H1 (cell line): ENCODE data around the gene EXOSC7. TPM values are rescaled to one million over a fixed set of nuclear protein-coding genes. Genes with fewer than 3 reads are reported as not detected.

Source experiments
- CTCF ChIA-PET: fragments of 300-600 bp; sonication (Branson Sonifier 250); formaldehyde crosslinking; loops from one replicate; lab custom pipeline; 2021; ENCODE audit not compliant: partially characterized antibody; lab: Charles Lee
- POLR2A ChIA-PET: fragments of 300-600 bp; sonication (Branson Sonifier 250); formaldehyde crosslinking; loops from one replicate; lab custom pipeline; 2021; ENCODE audit warnings: inconsistent platforms; ENCODE audit not compliant: partially characterized antibody; lab: Charles Lee
- DNase-seq, 2 experiments: peaks; one replicate each; pipeline versions ENCODE4 v3.0.0 to v3.0.0-alpha.2; 2010 to 2022; ENCODE audit warnings: low spot score in 2 of 2, low read depth in 1 of 2, mixed read lengths in 1 of 2
- FAIRE-seq: peaks from 2 replicates; lab custom pipeline; 2011; peaks lifted over from hg19 to GRCh38; lab: Jason Lieb, UNC
- H2AFZ ChIP-seq: 2 replicates; pipeline ENCODE4 v1.8.1; 2012; ENCODE audit warnings: low read length, inconsistent platforms
- H2AK5ac ChIP-seq: 2 replicates; pipeline ENCODE4 v1.6.1; 2013; ENCODE audit warnings: low read depth, low read length
- H2BK120ac ChIP-seq: replicated peaks from 2 replicates; pipeline ENCODE3; 2013; ENCODE audit warnings: low read depth, low read length, inconsistent platforms
- H2BK12ac ChIP-seq: 2 replicates; pipeline ENCODE4 v1.6.1; 2013; ENCODE audit warnings: low read depth, low read length
- H2BK15ac ChIP-seq: 2 replicates; pipeline ENCODE4 v1.6.1; 2013; ENCODE audit warnings: low read length
- H2BK20ac ChIP-seq: 2 replicates; pipeline ENCODE4 v1.6.1; 2013; ENCODE audit warnings: low read length
- H2BK5ac ChIP-seq: 2 replicates; pipeline ENCODE4 v1.6.1; 2013; ENCODE audit warnings: low read depth, low read length
- H3K14ac ChIP-seq: 2 replicates; pipeline ENCODE4 v1.6.1; 2013; ENCODE audit warnings: inconsistent platforms; ENCODE audit not compliant: insufficient read length
- H3K18ac ChIP-seq: 2 replicates; pipeline ENCODE4 v1.6.1; 2013; ENCODE audit warnings: low read length; ENCODE audit errors: extremely low read depth
- H3K23ac ChIP-seq: 2 replicates; pipeline ENCODE4 v1.6.1; 2013; ENCODE audit warnings: inconsistent platforms; ENCODE audit not compliant: insufficient read length
- H3K23me2 ChIP-seq: 2 replicates; pipeline ENCODE4 v1.6.1; 2013; ENCODE audit warnings: low read depth, low read length
- H3K27ac ChIP-seq: 2 replicates; pipeline ENCODE4 v1.6.1; 2011; ENCODE audit warnings: low read depth, low read length, inconsistent platforms
- H3K27me3 ChIP-seq, 4 experiments: replicated peaks in 1 of 4; 1 replicate in 1 of 4; 2 replicates in 3 of 4; pipeline versions ENCODE4 v1.6.1 to v1.8.1; 2011 to 2013; ENCODE audit warnings: low read length in 3 of 4, mild to moderate bottlenecking in 3 of 4, inconsistent platforms in 2 of 4, mixed read lengths in 2 of 4, moderate library complexity in 1 of 4; ENCODE audit not compliant: control insufficient read depth in 3 of 4, insufficient read depth in 3 of 4; ENCODE audit errors: extremely low read depth in 1 of 4
- H3K36me3 ChIP-seq, 4 experiments: 2 replicates each; pipeline versions ENCODE4 v1.6.1 to v1.8.1; 2011 to 2013; ENCODE audit warnings: mild to moderate bottlenecking in 4 of 4, low read length in 3 of 4, moderate library complexity in 2 of 4, control low read depth in 1 of 4, inconsistent platforms in 1 of 4; ENCODE audit not compliant: insufficient read depth in 4 of 4, control insufficient read depth in 2 of 4
- H3K4ac ChIP-seq: replicated peaks from 2 replicates; pipeline ENCODE3; 2013; ENCODE audit warnings: low read length, low read depth, mixed read lengths, inconsistent platforms; ENCODE audit not compliant: insufficient read length
- H3K4me1 ChIP-seq, 4 experiments: replicated peaks in 1 of 4; 1 replicate in 1 of 4; 2 replicates in 3 of 4; pipeline versions ENCODE4 v1.6.1 to v1.8.1; 2011 to 2013; ENCODE audit warnings: low read length in 3 of 4, inconsistent platforms in 2 of 4, mixed read lengths in 1 of 4; ENCODE audit not compliant: insufficient read depth in 4 of 4, control insufficient read depth in 3 of 4
- H3K4me2 ChIP-seq, 2 experiments: 2 replicates each; pipeline versions ENCODE4 v1.6.1 to v1.8.1; 2011 to 2013; ENCODE audit warnings: low read depth in 2 of 2, low read length in 2 of 2, control low read depth in 1 of 2, inconsistent platforms in 1 of 2, mild to moderate bottlenecking in 1 of 2; ENCODE audit not compliant: insufficient read depth in 1 of 2
- H3K4me3 ChIP-seq, 4 experiments: fragments of 200-600, 300-600 bp in 1 of 4; sonication (generic), shearing (Covaris generic), sonication (Bioruptor Twin) in 1 of 4; 2 replicates each; pipeline versions ENCODE4 v1.5.1 to v1.8.1; 2011 to 2016; ENCODE audit warnings: low read length in 4 of 4, low read depth in 3 of 4, control low read depth in 2 of 4, inconsistent platforms in 2 of 4, mild to moderate bottlenecking in 2 of 4, mixed read lengths in 1 of 4, moderate library complexity in 1 of 4; ENCODE audit not compliant: insufficient read depth in 2 of 4; ENCODE audit errors: extremely low read depth in 1 of 4
- H3K56ac ChIP-seq: replicated peaks from 2 replicates; pipeline ENCODE3; 2013; ENCODE audit warnings: low read depth, mild to moderate bottlenecking, mixed read lengths, low read length, inconsistent platforms; ENCODE audit not compliant: insufficient read length
- H3K79me1 ChIP-seq: 2 replicates; pipeline ENCODE4 v1.6.1; 2013; ENCODE audit warnings: low read depth, low read length, control low read depth
- H3K79me2 ChIP-seq, 2 experiments: 2 replicates each; pipeline versions ENCODE4 v1.6.1 to v1.8.1; 2012 to 2013; ENCODE audit warnings: low read length in 2 of 2, mild to moderate bottlenecking in 2 of 2, inconsistent platforms in 1 of 2; ENCODE audit not compliant: insufficient read depth in 2 of 2, control insufficient read depth in 1 of 2
- H3K9ac ChIP-seq, 4 experiments: replicated peaks in 1 of 4; 1 replicate in 1 of 4; 2 replicates in 3 of 4; pipeline versions ENCODE4 v1.6.1 to v1.8.1; 2011 to 2013; ENCODE audit warnings: low read depth in 3 of 4, low read length in 3 of 4, control low read depth in 2 of 4, mild to moderate bottlenecking in 2 of 4, moderate library complexity in 2 of 4, inconsistent platforms in 1 of 4; ENCODE audit errors: extremely low read depth in 1 of 4
- H3K9me3 ChIP-seq, 2 experiments: 2 replicates each; pipeline versions ENCODE4 v1.6.1 to v1.8.1; 2012 to 2013; ENCODE audit warnings: mild to moderate bottlenecking in 2 of 2, moderate library complexity in 2 of 2, control low read depth in 1 of 2, inconsistent platforms in 1 of 2, low read depth in 1 of 2, low read length in 1 of 2, mixed read lengths in 1 of 2; ENCODE audit not compliant: insufficient read depth in 2 of 2
- H4K20me1 ChIP-seq, 2 experiments: replicated peaks in 1 of 2; 2 replicates each; pipeline versions ENCODE3 to v1.8.1; 2011 to 2013; ENCODE audit warnings: inconsistent platforms in 2 of 2, low read length in 2 of 2, mild to moderate bottlenecking in 1 of 2; ENCODE audit not compliant: insufficient read depth in 2 of 2, control insufficient read depth in 1 of 2
- H4K5ac ChIP-seq: 2 replicates; pipeline ENCODE4 v1.6.1; 2013; ENCODE audit warnings: low read length, low read depth, mixed read lengths, inconsistent platforms; ENCODE audit not compliant: insufficient read length
- H4K8ac ChIP-seq: 2 replicates; pipeline ENCODE4 v1.8.0; 2013; ENCODE audit warnings: mild to moderate bottlenecking, moderate library complexity, low read length, inconsistent platforms; ENCODE audit not compliant: insufficient read depth; ENCODE audit errors: extremely low read depth
- H4K91ac ChIP-seq: replicated peaks from 2 replicates; pipeline ENCODE3; 2013; ENCODE audit warnings: low read length, mixed read lengths, inconsistent platforms; ENCODE audit not compliant: insufficient read length
- FOSL1 ChIP-seq: IDR thresholded peaks from 2 replicates; pipeline ENCODE4 v1.6.1; 2011; ENCODE audit warnings: mild to moderate bottlenecking, low read depth, low read length, moderate library complexity; ENCODE audit not compliant: insufficient read depth
- NRF1 ChIP-seq: IDR thresholded peaks from 2 replicates; pipeline ENCODE4 v1.6.1; 2011; ENCODE audit warnings: mild to moderate bottlenecking, low read depth, low read length, improper control_type of control experiment
- PHF8 ChIP-seq: fragments of 200-600 bp; sonication (generic); conservative IDR thresholded peaks from 2 replicates; pipeline ENCODE4 v1.7.1; 2012; ENCODE audit warnings: low read depth, mild to moderate bottlenecking, inconsistent platforms, low read length, moderate library complexity
- WGBS, 2 experiments: shearing (Covaris generic) in 1 of 2; methylation state at CpG; one replicate each; pipeline versions ENCODE4 v1.1.6 to v1.1.7; 2013 to 2015; ENCODE audit warnings: low lambda C conversion rate in 2 of 2, mixed read lengths in 2 of 2, inconsistent platforms in 1 of 2, low coverage in 1 of 2, missing lambda C conversion rate in 1 of 2; ENCODE audit not compliant: insufficient replicate concordance in 2 of 2, insufficient coverage in 1 of 2, insufficient read length in 1 of 2; ENCODE audit errors: extremely low coverage in 1 of 2, missing lambda C conversion rate in 1 of 2; 5-methylcytosine and 5-hydroxymethylcytosine counted together
- polyA plus RNA-seq, 7 experiments: library from polyadenylated mRNA; depleted of rRNA in 3 of 7; stranded (reverse) in 5 of 7; unstranded in 2 of 7; fragments of >200 nt in 5 of 7; fragments of 200-250 nt in 2 of 7; gene quantifications; 1 replicate in 5 of 7; 2 replicates in 1 of 7; 4 replicates in 1 of 7; pipeline versions ENCODE4 v1.2.1 to v1.2.3, GENCODE V29; 2011 to 2013; ENCODE audit warnings: missing spikeins in 2 of 7, mixed read lengths in 2 of 7
- total RNA-seq: library from RNA; stranded (reverse); fragmentation: NEBNext Ultra II Directional; extraction: Animal tissue kit (Norgen Biotek cat#: 25700); gene quantifications from 2 replicates; pipeline ENCODE4 v1.2.1, GENCODE V29; 2021
- TF ChIP-seq, protein P1 (sequence below): IDR thresholded peaks from 2 replicates; pipeline ENCODE4 v1.6.1; 2012; ENCODE audit warnings: inconsistent platforms

Gene EXOSC7
- total and polyA plus RNA-seq, 2 of the 8 experiments (the other 6 are each of a cell fraction or from before 2014, with no cell fraction given) = 92.7 to 94.5 TPM

DNA sequence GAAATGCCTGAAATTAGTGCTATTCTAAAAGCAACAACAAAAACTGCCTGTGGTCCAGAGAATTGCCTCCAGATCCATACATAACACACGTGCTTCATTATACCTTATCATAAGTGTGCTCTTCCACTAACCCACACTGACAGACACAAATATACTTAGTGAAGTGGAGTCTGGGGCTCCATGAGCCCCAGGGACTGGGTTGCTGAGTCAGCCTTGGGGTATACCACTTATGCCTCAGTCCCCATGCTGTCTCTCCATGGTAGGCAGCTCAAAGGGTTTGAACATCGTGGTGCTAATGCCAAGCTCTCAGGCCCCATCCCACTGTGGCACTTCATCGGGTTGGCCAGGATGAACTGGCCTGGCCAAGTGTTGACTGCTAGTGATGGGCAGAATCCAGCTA, 10.9 kb upstream of the EXOSC7 start:
- Histone ChIP-seq H3K23me2 (no peaks in the 10 kb centered on the region), H3K79me1 (peaks cover 12% of the 10 kb centered on the region), H4K8ac (no peak overlapping the region), H2BK20ac (no peak overlapping the region), H2BK5ac (no peak overlapping the region), H2AK5ac (no peak overlapping the region), H3K4me2 (no peak overlapping the region), H3K4me3 (no peak overlapping the region), H4K5ac (no peak overlapping the region), H3K9me3 (no peaks in the 10 kb centered on the region), H2AFZ (no peak overlapping the region), H3K18ac (no peak overlapping the region), H3K4me1 (no peaks in the 10 kb centered on the region), H2BK15ac (no peak overlapping the region), H2BK120ac (no peak overlapping the region), H3K56ac (no peak overlapping the region), H4K91ac (no peak overlapping the region), H3K14ac (no peak overlapping the region), H3K4ac (no peak overlapping the region), H3K79me2 (peaks cover 6 to 91% of the 10 kb centered on the region in 2 experiments), H2BK12ac (no peak overlapping the region), H3K27ac (no peak overlapping the region), H3K23ac (no peak overlapping the region), H3K9ac (no peak overlapping the region), H3K36me3 (no peaks in the 10 kb centered on the region), H4K20me1 (peaks cover 2 to 4% of the 10 kb centered on the region in 2 experiments), H3K27me3 (peaks cover 0 to 1% (median 0%) of the 10 kb centered on the region in 4 experiments; a peak in 1 of 7 replicates)
- POLR2A ChIA-PET = interaction anchor here (0.9 to 1.1 kb wide), 2 partner anchors 11 to 13 kb away, joined by 3 read pairs; partner anchors contain the start of genes EXOSC7 and ZDHHC3
- TF ChIP-seq PHF8 (no peak), FOSL1 (no peak), NRF1 (no peak)
- TF ChIP-seq, protein P1, sequence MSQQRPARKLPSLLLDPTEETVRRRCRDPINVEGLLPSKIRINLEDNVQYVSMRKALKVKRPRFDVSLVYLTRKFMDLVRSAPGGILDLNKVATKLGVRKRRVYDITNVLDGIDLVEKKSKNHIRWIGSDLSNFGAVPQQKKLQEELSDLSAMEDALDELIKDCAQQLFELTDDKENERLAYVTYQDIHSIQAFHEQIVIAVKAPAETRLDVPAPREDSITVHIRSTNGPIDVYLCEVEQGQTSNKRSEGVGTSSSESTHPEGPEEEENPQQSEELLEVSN = no peak
- CTCF ChIA-PET = interaction anchor here (0.7 to 2.8 kb wide), 3 partner anchors 9 to 51 kb away, joined by 3 to 7 read pairs (median 4); no protein-coding TSS in a partner anchor
- 88% methylated on average over 3 of the region's 3 CpGs; no CpG with 5 or more reads in 1 of the 2 experiments for WGBS, 2 experiments
- no peak for DNase-seq
- no peak for FAIRE-seq
